ENCODE results near the gene STOM.

GRCh38 chr9:121324755-121325154 is 45.3 kb downstream of the STOM start:
- TF ChIP-seq CTCF (conservative IDR thresholded peaks at IDR 0.05; ENCODE audit: low read depth, low read length) = no peak
- no peak for TF ChIP-seq EZH2 (IDR thresholded peaks at IDR 0.05; ENCODE audit: low read length, unreplicated experiment)
- TF ChIP-seq EZH2phosphoT487 (IDR thresholded peaks at IDR 0.05; ENCODE audit: borderline replicate concordance, low read length) = no peak
